IPS-18a (cell line): ENCODE data around the gene NOTCH1.

ENCODE experiments used
- H3K27ac ChIP-seq: one replicate; pipeline ENCODE4 v1.5.1; 2013; ENCODE audit warnings: low read length
- H3K27me3 ChIP-seq: one replicate; pipeline ENCODE4 v1.6.1; 2013; ENCODE audit warnings: mild to moderate bottlenecking, low read length; ENCODE audit not compliant: control insufficient read depth, insufficient read depth
- H3K36me3 ChIP-seq: one replicate; pipeline ENCODE4 v1.6.1; 2013; ENCODE audit warnings: low read depth, low read length; ENCODE audit not compliant: control insufficient read depth
- H3K4me1 ChIP-seq: one replicate; pipeline ENCODE4 v1.6.1; 2013; ENCODE audit warnings: low read depth, low read length; ENCODE audit not compliant: control insufficient read depth
- H3K4me3 ChIP-seq: one replicate; pipeline ENCODE4 v1.5.1; 2013; ENCODE audit warnings: low read length
- H3K9ac ChIP-seq: one replicate; pipeline ENCODE4 v1.6.1; 2013; ENCODE audit warnings: mild to moderate bottlenecking, low read length, moderate library complexity
- H3K9me3 ChIP-seq: one replicate; pipeline ENCODE4 v1.6.1; 2013; ENCODE audit warnings: low read depth, low read length; ENCODE audit not compliant: control insufficient read depth

The NOTCH1 gene

GRCh38 chr9:136486823-136487620 is 58.8 kb downstream of the NOTCH1 start:
- Histone ChIP-seq H3K27me3 (no peaks in the 10 kb centered on the region), H3K9ac (no peak overlapping the region), H3K27ac (no peak overlapping the region), H3K36me3 (no peaks in the 10 kb centered on the region), H3K4me1 (no peaks in the 10 kb centered on the region), H3K4me3 (no peak overlapping the region), H3K9me3 (no peaks in the 10 kb centered on the region)

- no peaks in the 10 kb centered on the region for H3K9me3 ChIP-seq
- H3K4me1 ChIP-seq: peaks cover 3% of the 10 kb centered on the region
- no peak overlapping the region for H3K9ac ChIP-seq
- H3K27me3 ChIP-seq: no peaks in the 10 kb centered on the region
- no peak overlapping the region for H3K4me3 ChIP-seq
- no peak overlapping the region for H3K27ac ChIP-seq
- H3K36me3 ChIP-seq: no peaks in the 10 kb centered on the region
Measured at GRCh38 chr9:136486131-136486530, 59.7 kb downstream of the NOTCH1 start.

- no peak overlapping the region for H3K4me3 ChIP-seq
- H3K27me3 ChIP-seq: no peaks in the 10 kb centered on the region
- H3K4me1 ChIP-seq: peaks cover 3% of the 10 kb centered on the region
- H3K9ac ChIP-seq: no peak overlapping the region
- H3K27ac ChIP-seq: no peak overlapping the region
- H3K9me3 ChIP-seq: no peaks in the 10 kb centered on the region
- no peaks in the 10 kb centered on the region for H3K36me3 ChIP-seq
Measured at GRCh38 chr9:136485049-136486045, 60.5 kb downstream of the NOTCH1 start.

GRCh38 chr9:136484153-136485048 is 61.4 kb downstream of the NOTCH1 start:
- no peak overlapping the region for H3K27ac ChIP-seq
- no peaks in the 10 kb centered on the region for H3K36me3 ChIP-seq
- H3K9me3 ChIP-seq: no peaks in the 10 kb centered on the region
- H3K27me3 ChIP-seq: no peaks in the 10 kb centered on the region
- H3K4me3 ChIP-seq: peak overlapping the region; percentile 85
- H3K4me1 ChIP-seq: peaks cover 3% of the 10 kb centered on the region
- H3K9ac ChIP-seq: peak overlapping the region; percentile 95

GRCh38 chr9:136483589-136484152 is 62.2 kb downstream of the NOTCH1 start:
- no peaks in the 10 kb centered on the region for H3K36me3 ChIP-seq
- H3K27ac ChIP-seq: peak overlapping the region; percentile 97

GRCh38 chr9:136482793-136483588 is 62.9 kb downstream of the NOTCH1 start, which contains the start of gene SEC16A:
Gene SEC16A (minus strand): TSS chr9:136483040. CDS start chr9:136477615, 5,425 bp downstream.
- H3K36me3 ChIP-seq: peaks cover 2% of the 10 kb centered on the region
- peak within 1 kb of the TSS; percentile 95 for H3K4me3 ChIP-seq
- peaks cover 3% of the 10 kb centered on the region for H3K4me1 ChIP-seq
- peak within 1 kb of the TSS; percentile 95 for H3K9ac ChIP-seq
- peak within 1 kb of the TSS; percentile 97 for H3K27ac ChIP-seq
- no peaks in the 10 kb centered on the region for H3K27me3 ChIP-seq
- no peaks in the 10 kb centered on the region for H3K9me3 ChIP-seq

More at GRCh38 chr9:136483589-136484152, 62.2 kb downstream of the NOTCH1 start:
- Histone ChIP-seq H3K9me3 (no peaks in the 10 kb centered on the region), H3K4me1 (peaks cover 3% of the 10 kb centered on the region), H3K9ac (peak overlapping the region; percentile 95), H3K27me3 (no peaks in the 10 kb centered on the region), H3K4me3 (peak overlapping the region; percentile 85)

GRCh38 chr9:136482046-136482792 is 63.6 kb downstream of the NOTCH1 start:
- no peaks in the 10 kb centered on the region for H3K9me3 ChIP-seq
- H3K27ac ChIP-seq: peak overlapping the region; percentile 77
- peak overlapping the region; percentile 95 for H3K4me3 ChIP-seq
- peaks cover 3% of the 10 kb centered on the region for H3K4me1 ChIP-seq
- no peaks in the 10 kb centered on the region for H3K27me3 ChIP-seq
- peaks cover 9% of the 10 kb centered on the region for H3K36me3 ChIP-seq
- H3K9ac ChIP-seq: peak overlapping the region; percentile 90

- Histone ChIP-seq H3K27ac (no peak overlapping the region), H3K4me1 (peaks cover 3% of the 10 kb centered on the region), H3K9me3 (no peaks in the 10 kb centered on the region), H3K4me3 (peak overlapping the region; percentile 95), H3K36me3 (peaks cover 16% of the 10 kb centered on the region), H3K9ac (peak overlapping the region; percentile 90), H3K27me3 (no peaks in the 10 kb centered on the region)
Measured at GRCh38 chr9:136481558-136481957, 64.3 kb downstream of the NOTCH1 start.

GRCh38 chr9:136476369-136477150 is 69.3 kb downstream of the NOTCH1 start:
- Histone ChIP-seq H3K9ac (no peak overlapping the region), H3K27ac (no peak overlapping the region), H3K36me3 (peaks cover 66% of the 10 kb centered on the region), H3K4me1 (peaks cover 2% of the 10 kb centered on the region), H3K9me3 (no peaks in the 10 kb centered on the region), H3K4me3 (no peak overlapping the region), H3K27me3 (no peaks in the 10 kb centered on the region)
